Testis (tissue), 3 donors: ENCODE results near the gene RASGRF2. TPM values are rescaled to one million over a fixed set of nuclear protein-coding genes. Genes with fewer than 3 reads are reported as not detected.

Experiments
- DNase-seq: peaks from one replicate; pipeline ENCODE4 v3.0.0-alpha.2; 2019
- H3K27ac ChIP-seq, 2 donors: fragments of 200-600 bp; sonication (generic); one replicate each; pipeline ENCODE4 v1.5.1; 2019
- H3K27me3 ChIP-seq: fragments of 200-600 bp; sonication (generic); one replicate; pipeline ENCODE4 v1.5.1; 2019
- H3K36me3 ChIP-seq: fragments of 200-600 bp; sonication (generic); one replicate; pipeline ENCODE4 v1.5.1; 2017; ENCODE audit warnings: low read depth; ENCODE audit errors: missing control alignments
- H3K4me1 ChIP-seq: fragments of 200-600 bp; sonication (generic); one replicate; pipeline ENCODE4 v1.5.1; 2019
- H3K4me3 ChIP-seq, 2 donors: fragments of 200-600 bp; sonication (generic); one replicate each; pipeline ENCODE4 v1.5.1; 2017 to 2019
- H3K9me3 ChIP-seq: fragments of 200-600 bp; sonication (generic); one replicate; pipeline ENCODE4 v1.5.1; 2017
- POLR2A ChIP-seq: fragments of 450-650 bp; IDR thresholded peaks from one replicate; pipeline ENCODE4 v1.6.1; 2017; ENCODE audit warnings: antibody characterized with exemption, mild to moderate bottlenecking, moderate library complexity
- WGBS, 2 donors: methylation state at CpG; one replicate each; pipeline ENCODE4 v1.1.5; 2018; 5-methylcytosine and 5-hydroxymethylcytosine counted together
- intact Hi-C: fragments of 100-400 bp; cut with DNase I; formaldehyde crosslinking; loops from one replicate; pipeline ENCODE4 v1.15.1; 2023; ENCODE audit warnings: low total_unique reads
- polyA plus RNA-seq: library from polyadenylated mRNA; stranded (reverse); fragments of 350-450 nt; fragmentation: Illumina TruSeq; extraction: RNeasy Lipid Tissue Mini Kit (QIAGEN cat#74804); gene quantifications from one replicate; pipeline ENCODE4 v1.2.3, GENCODE V29; 2014; ENCODE audit warnings: low read depth, low replicate concordance; ENCODE audit not compliant: insufficient read depth
- total RNA-seq, 2 donors: library from RNA; depleted of rRNA; stranded (reverse); fragments of >200 nt; gene quantifications; one replicate each; pipeline ENCODE4 v1.2.3, GENCODE V29; 2016
- TF ChIP-seq, protein P1 (sequence below), 3 experiments: fragments of 450-650 bp in 2 of 3; fragments of 200-600 bp in 1 of 3; sonication (generic) in 1 of 3; IDR thresholded peaks; one replicate each; pipeline ENCODE4 v1.5.1; 2016 to 2019; ENCODE audit warnings: antibody characterized with exemption in 3 of 3, mild to moderate bottlenecking in 2 of 3, moderate library complexity in 1 of 3

Gene RASGRF2
- total and polyA plus RNA-seq, 3 donors from 2014 or later, result 6.2 to 11.3 (median 7.8) TPM

DNA sequence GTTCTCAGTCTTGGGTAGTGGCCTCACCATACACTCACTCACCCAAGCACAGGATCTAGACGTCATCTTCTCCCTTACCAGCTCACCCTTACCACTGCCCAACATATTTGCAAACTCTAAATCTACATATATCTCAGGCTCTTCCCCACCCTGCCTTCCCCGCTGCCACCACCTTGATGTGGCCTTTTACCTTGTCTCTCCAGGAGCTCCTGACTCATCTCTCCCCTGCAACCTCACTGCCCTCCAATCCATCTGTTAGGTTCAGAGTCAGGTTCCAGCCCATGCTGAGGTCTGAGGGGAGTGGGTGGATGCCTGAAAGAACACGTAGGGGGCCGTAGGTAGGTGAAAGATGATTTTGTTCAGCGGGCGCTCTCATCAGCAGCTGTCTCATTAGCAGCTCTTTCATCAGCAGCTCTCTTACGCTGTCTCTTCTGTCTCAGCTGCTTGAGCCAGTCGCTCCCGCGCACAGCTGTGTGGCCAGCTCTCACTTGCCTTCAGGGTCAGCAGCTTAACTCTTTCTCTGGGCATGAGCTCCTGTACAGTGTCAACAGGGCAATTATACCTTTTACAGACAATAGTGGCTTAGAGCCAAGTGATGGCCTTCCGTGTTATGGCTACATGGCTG, 249.8 kb downstream of the RASGRF2 start:
- intact Hi-C loops, result no loop called here
- TF ChIP-seq, protein P1, sequence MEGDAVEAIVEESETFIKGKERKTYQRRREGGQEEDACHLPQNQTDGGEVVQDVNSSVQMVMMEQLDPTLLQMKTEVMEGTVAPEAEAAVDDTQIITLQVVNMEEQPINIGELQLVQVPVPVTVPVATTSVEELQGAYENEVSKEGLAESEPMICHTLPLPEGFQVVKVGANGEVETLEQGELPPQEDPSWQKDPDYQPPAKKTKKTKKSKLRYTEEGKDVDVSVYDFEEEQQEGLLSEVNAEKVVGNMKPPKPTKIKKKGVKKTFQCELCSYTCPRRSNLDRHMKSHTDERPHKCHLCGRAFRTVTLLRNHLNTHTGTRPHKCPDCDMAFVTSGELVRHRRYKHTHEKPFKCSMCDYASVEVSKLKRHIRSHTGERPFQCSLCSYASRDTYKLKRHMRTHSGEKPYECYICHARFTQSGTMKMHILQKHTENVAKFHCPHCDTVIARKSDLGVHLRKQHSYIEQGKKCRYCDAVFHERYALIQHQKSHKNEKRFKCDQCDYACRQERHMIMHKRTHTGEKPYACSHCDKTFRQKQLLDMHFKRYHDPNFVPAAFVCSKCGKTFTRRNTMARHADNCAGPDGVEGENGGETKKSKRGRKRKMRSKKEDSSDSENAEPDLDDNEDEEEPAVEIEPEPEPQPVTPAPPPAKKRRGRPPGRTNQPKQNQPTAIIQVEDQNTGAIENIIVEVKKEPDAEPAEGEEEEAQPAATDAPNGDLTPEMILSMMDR (IDR thresholded peaks at IDR 0.05), result no peak
- TF ChIP-seq POLR2A, result no peak

DNA sequence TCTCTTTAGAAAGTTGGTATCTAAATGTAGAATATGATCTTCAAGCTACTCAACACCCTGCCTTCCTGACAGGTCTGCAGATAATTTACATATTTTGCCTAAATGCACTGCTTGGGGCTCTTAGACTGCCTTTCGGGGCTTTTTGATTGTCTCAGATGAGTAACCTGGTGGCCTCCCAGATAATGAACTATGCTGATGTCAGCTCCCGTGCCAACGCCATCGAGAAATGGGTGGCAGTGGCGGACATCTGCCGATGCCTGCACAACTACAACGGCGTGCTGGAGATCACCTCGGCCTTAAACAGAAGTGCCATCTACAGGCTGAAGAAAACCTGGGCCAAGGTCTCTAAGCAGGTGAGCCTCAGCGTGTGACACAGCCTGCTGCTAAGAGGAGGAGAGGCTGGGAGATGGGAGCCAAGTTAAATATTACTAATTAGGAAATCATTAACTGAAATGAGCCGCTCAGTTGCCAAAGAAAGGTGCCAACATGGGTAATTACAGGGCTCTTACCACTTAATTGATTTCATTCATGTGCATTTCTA, 252.1 kb downstream of the RASGRF2 start:
- WGBS, 2 donors, result 94 to 98% methylated on average over 11 of the region's 11 CpGs
- Histone ChIP-seq H3K4me3 (no peak overlapping the region), H3K27ac (no peak overlapping the region), H3K27me3 (no peaks in the 10 kb centered on the region), H3K4me1 (no peaks in the 10 kb centered on the region), H3K36me3 (no peaks in the 10 kb centered on the region), H3K9me3 (no peaks in the 10 kb centered on the region)
- intact Hi-C loops, result no loop called here
- DNase-seq, result no peak
- no peak for TF ChIP-seq POLR2A
- TF ChIP-seq, protein P1 (IDR thresholded peaks at IDR 0.05), result no peak

More for the DNA sequence above, 249.8 kb downstream of the RASGRF2 start:
- H3K27ac ChIP-seq, result no peak overlapping the region
- DNase-seq, result no peak
- no peaks in the 10 kb centered on the region for H3K27me3 ChIP-seq
- no peaks in the 10 kb centered on the region for H3K9me3 ChIP-seq
- WGBS, 2 donors, result 81 to 85% methylated on average over 10 to 11 of the region's 11 CpGs
- no peaks in the 10 kb centered on the region for H3K36me3 ChIP-seq
- no peaks in the 10 kb centered on the region for H3K4me1 ChIP-seq
- H3K4me3 ChIP-seq, result no peak overlapping the region

DNA sequence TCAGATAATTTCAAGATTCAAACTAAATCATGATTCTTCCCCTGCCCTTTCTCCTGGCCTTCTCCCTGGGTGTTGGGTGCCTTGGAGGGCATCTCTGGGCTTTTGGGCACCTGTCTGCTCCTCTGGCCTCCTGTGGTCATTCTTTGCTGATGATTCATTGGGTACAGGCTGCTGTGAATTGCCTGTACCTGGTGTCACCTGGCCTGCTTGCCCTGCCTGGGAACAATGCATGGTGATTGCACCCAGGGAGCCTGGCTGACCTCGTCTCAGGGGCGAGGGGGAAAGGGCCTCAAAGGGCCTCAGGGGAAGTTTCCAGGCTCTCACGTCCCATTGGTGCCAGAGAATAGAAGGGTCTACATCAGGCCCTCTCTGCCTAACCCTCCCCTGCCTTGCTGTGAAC, 252.9 kb downstream of the RASGRF2 start:
- no peaks in the 10 kb centered on the region for H3K36me3 ChIP-seq
- H3K9me3 ChIP-seq, result no peaks in the 10 kb centered on the region
- no peak overlapping the region for H3K4me3 ChIP-seq
- no peak for DNase-seq
- H3K27me3 ChIP-seq, result no peaks in the 10 kb centered on the region
- no peak overlapping the region for H3K27ac ChIP-seq
- no peak for TF ChIP-seq POLR2A
- intact Hi-C loops, result no loop called here
- 87 to 91% methylated on average over 3 of the region's 3 CpGs for WGBS, 2 donors
- H3K4me1 ChIP-seq, result no peaks in the 10 kb centered on the region

DNA sequence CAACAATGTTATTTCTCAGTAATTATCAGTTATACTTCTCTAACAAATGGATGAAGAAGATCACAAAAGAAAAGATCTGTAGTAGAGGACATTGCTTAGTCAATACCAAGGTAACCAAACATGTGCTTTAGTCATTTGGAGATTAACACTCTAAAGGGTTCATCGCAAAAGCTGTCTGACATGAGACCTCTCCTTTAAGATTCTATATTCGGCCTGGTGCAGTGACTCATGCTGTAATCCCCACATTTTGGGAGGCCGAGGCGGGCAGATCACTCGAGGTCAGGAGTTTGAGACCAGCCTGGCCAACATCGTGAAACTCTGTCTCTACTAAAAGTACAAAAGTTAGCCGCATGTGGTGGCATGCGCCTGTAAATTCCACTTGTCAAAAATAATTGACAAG, 254.7 kb downstream of the RASGRF2 start:
- intact Hi-C loops, result no loop called here
- Histone ChIP-seq H3K27ac (no peak overlapping the region), H3K36me3 (no peaks in the 10 kb centered on the region), H3K9me3 (no peaks in the 10 kb centered on the region), H3K27me3 (no peaks in the 10 kb centered on the region), H3K4me1 (no peaks in the 10 kb centered on the region), H3K4me3 (no peak overlapping the region)
- DNase-seq, result no peak
- TF ChIP-seq POLR2A, result no peak
- TF ChIP-seq, protein P1 (IDR thresholded peaks at IDR 0.05), result no peak
- WGBS, 2 donors, result 95 to 96% methylated on average over 8 of the region's 8 CpGs

DNA sequence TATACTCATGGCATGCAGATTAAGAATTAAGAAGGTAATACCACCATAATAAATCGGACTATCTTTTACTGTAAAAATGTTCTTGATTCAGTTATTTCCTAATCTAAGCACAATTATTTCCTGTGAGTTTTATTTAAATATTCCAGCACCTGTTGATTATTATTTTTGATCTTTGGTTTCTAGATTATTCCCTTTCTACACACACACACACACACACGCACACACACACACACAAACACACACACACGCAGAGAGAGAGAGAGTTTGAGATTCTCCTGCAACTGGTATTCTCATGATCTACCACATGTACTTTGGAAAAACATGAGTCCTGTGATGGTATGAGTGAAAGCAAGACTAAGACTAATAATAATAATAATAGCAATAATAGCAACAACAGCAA, 256.0 kb downstream of the RASGRF2 start:
- Histone ChIP-seq H3K27ac (no peak overlapping the region), H3K27me3 (no peaks in the 10 kb centered on the region), H3K4me1 (no peaks in the 10 kb centered on the region), H3K9me3 (no peaks in the 10 kb centered on the region), H3K4me3 (no peak overlapping the region), H3K36me3 (no peaks in the 10 kb centered on the region)
- no peak for TF ChIP-seq POLR2A
- TF ChIP-seq, protein P1 (IDR thresholded peaks at IDR 0.05), result no peak
- intact Hi-C loops, result no loop called here
- DNase-seq, result no peak
- WGBS, 2 donors, result 61 to 72% methylated on average over 3 of the region's 3 CpGs
